Measurements from ENCODE around the gene TMA7. TPM values are rescaled to one million over a fixed set of nuclear protein-coding genes. Genes with fewer than 3 reads are reported as not detected.

TMA7 gene
- total and polyA plus RNA-seq, 4 donors: 152 to 985 (median 239) TPM

DNA sequence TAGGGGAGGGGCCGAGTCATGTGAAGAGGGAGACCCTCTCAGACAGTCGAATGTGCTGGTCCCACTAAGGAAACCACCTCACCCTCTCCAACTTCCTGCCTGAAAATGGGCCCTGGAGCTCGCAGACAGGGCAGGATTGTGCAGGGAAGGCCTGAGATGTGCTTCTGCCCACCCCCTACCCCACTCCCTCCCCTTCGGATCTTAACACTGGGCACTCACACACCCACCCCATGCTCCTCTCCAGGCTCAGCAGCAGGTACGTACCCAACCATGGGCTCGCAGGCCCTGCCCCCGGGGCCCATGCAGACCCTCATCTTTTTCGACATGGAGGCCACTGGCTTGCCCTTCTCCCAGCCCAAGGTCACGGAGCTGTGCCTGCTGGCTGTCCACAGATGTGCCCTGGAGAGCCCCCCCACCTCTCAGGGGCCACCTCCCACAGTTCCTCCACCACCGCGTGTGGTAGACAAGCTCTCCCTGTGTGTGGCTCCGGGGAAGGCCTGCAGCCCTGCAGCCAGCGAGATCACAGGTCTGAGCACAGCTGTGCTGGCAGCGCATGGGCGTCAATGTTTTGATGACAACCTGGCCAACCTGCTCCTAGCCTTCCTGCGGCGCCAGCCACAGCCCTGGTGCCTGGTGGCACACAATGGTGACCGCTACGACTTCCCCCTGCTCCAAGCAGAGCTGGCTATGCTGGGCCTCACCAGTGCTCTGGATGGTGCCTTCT lies 26.5 kb downstream of the TMA7 start:
- Histone ChIP-seq H3K4me1 (ENCODE audit: control insufficient read depth in 5 of 5, insufficient read depth in 5 of 5, low read length in 5 of 5) (peaks cover 0 to 36% (median 18%) of the 10 kb centered on the region in 5 donors), H3K4me3 (peak overlapping the region; percentile 48), H3K9ac (ENCODE audit: insufficient read depth in 1 of 2, low read length in 2 of 2) (peak overlapping the region; percentile 76 to 83), H3K27me3 (ENCODE audit: control insufficient read depth in 3 of 3, insufficient read depth in 3 of 3, low read length in 2 of 3) (no peaks in the 10 kb centered on the region), H3K36me3 (ENCODE audit: control insufficient read depth in 4 of 4, insufficient read depth in 4 of 4, low read length in 4 of 4) (peaks cover 0 to 26% (median 17%) of the 10 kb centered on the region in 4 donors), H3K9me3 (ENCODE audit: control insufficient read depth in 4 of 4, insufficient read depth in 3 of 4, low read length in 3 of 4) (no peaks in the 10 kb centered on the region), H3K27ac (ENCODE audit: low read depth in 1 of 2, low read length in 1 of 2) (peak overlapping the region; percentile 97 to 98)
- DNase-seq (peak in 1 of 3 donors; percentile 11), ATAC-seq (ENCODE audit: insufficient read depth, low FRiP score) (peak; percentile 2)
- TF ChIP-seq, protein P1, sequence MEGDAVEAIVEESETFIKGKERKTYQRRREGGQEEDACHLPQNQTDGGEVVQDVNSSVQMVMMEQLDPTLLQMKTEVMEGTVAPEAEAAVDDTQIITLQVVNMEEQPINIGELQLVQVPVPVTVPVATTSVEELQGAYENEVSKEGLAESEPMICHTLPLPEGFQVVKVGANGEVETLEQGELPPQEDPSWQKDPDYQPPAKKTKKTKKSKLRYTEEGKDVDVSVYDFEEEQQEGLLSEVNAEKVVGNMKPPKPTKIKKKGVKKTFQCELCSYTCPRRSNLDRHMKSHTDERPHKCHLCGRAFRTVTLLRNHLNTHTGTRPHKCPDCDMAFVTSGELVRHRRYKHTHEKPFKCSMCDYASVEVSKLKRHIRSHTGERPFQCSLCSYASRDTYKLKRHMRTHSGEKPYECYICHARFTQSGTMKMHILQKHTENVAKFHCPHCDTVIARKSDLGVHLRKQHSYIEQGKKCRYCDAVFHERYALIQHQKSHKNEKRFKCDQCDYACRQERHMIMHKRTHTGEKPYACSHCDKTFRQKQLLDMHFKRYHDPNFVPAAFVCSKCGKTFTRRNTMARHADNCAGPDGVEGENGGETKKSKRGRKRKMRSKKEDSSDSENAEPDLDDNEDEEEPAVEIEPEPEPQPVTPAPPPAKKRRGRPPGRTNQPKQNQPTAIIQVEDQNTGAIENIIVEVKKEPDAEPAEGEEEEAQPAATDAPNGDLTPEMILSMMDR (IDR thresholded peaks at IDR 0.05; ENCODE audit: control extremely low read depth, extremely low read depth): no peak
- 20 to 31% methylated on average over 18 to 19 of the region's 19 CpGs for WGBS, 2 donors

DNA sequence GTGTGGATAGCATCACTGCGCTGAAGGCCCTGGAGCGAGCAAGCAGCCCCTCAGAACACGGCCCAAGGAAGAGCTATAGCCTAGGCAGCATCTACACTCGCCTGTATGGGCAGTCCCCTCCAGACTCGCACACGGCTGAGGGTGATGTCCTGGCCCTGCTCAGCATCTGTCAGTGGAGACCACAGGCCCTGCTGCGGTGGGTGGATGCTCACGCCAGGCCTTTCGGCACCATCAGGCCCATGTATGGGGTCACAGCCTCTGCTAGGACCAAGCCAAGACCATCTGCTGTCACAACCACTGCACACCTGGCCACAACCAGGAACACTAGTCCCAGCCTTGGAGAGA lies 27.0 kb downstream of the TMA7 start:
- Histone ChIP-seq H3K9me3 (ENCODE audit: control insufficient read depth in 4 of 4, insufficient read depth in 3 of 4, low read length in 3 of 4) (no peaks in the 10 kb centered on the region), H3K9ac (ENCODE audit: insufficient read depth in 1 of 2, low read length in 2 of 2) (peak overlapping the region in 1 of 2 donors; percentile 76), H3K36me3 (ENCODE audit: control insufficient read depth in 4 of 4, insufficient read depth in 4 of 4, low read length in 4 of 4) (peaks cover 0 to 26% (median 17%) of the 10 kb centered on the region in 4 donors), H3K27me3 (ENCODE audit: control insufficient read depth in 3 of 3, insufficient read depth in 3 of 3, low read length in 2 of 3) (no peaks in the 10 kb centered on the region), H3K27ac (ENCODE audit: low read depth in 1 of 2, low read length in 1 of 2) (peak overlapping the region; percentile 97 to 98), H3K4me1 (ENCODE audit: control insufficient read depth in 5 of 5, insufficient read depth in 5 of 5, low read length in 5 of 5) (peaks cover 0 to 36% (median 20%) of the 10 kb centered on the region in 5 donors), H3K4me3 (peak overlapping the region; percentile 48)
- TF ChIP-seq, protein P1 (IDR thresholded peaks at IDR 0.05; ENCODE audit: control extremely low read depth, extremely low read depth): no peak
- 65 to 83% methylated on average over 9 of the region's 9 CpGs for WGBS, 2 donors
- no peak for DNase-seq
- ATAC-seq (ENCODE audit: insufficient read depth, low FRiP score): no peak

DNA sequence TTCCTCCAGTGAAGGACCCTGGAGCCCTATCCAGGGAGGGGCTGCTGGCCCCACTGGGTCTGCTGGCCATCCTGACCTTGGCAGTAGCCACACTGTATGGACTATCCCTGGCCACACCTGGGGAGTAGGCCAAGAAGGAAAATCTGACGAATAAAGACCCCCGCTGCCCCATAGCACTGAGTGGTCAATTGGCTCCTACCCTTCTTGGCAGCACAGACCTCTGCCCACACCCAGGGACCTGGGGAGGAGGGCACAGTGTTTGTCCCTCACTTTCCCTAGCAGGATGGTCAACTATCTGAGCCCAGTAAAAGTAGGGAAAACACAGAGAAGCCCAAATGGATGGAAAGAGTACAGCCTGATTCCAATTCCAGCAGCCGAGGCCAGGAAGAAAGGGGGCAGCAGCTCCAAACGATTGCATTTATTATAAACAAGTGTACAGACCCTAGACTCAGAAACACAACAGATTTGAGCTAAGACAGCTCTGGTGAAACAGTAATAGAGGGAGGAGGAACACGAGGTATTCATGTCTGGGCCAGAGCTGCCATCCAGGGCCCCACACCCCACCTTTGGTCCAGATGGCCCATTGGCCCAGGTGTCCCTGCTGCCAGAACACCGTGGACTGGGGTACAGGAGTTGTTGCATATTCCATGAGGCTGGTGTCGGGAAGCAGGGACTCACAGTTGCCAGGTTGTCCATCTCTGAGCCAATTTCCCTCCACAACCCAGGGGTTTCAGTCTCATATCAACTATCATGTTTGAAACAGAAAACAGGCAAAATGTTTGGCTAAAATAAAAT lies 27.6 kb downstream of the TMA7 start:
- Histone ChIP-seq H3K4me3 (peak overlapping the region; percentile 48), H3K27ac (ENCODE audit: low read depth in 1 of 2, low read length in 1 of 2) (peak overlapping the region in 1 of 2 donors; percentile 98), H3K9ac (ENCODE audit: insufficient read depth in 1 of 2, low read length in 2 of 2) (peak overlapping the region in 1 of 2 donors; percentile 64), H3K27me3 (ENCODE audit: control insufficient read depth in 3 of 3, insufficient read depth in 3 of 3, low read length in 2 of 3) (no peaks in the 10 kb centered on the region), H3K4me1 (ENCODE audit: control insufficient read depth in 5 of 5, insufficient read depth in 5 of 5, low read length in 5 of 5) (peaks cover 0 to 36% (median 20%) of the 10 kb centered on the region in 5 donors), H3K36me3 (ENCODE audit: control insufficient read depth in 4 of 4, insufficient read depth in 4 of 4, low read length in 4 of 4) (peaks cover 0 to 26% (median 17%) of the 10 kb centered on the region in 4 donors), H3K9me3 (ENCODE audit: control insufficient read depth in 4 of 4, insufficient read depth in 3 of 4, low read length in 3 of 4) (no peaks in the 10 kb centered on the region)
- no peak for DNase-seq
- TF ChIP-seq, protein P1 (IDR thresholded peaks at IDR 0.05; ENCODE audit: control extremely low read depth, extremely low read depth): no peak
- ATAC-seq (ENCODE audit: insufficient read depth, low FRiP score): no peak
- WGBS, 2 donors: 72 to 84% methylated on average over 7 of the region's 7 CpGs
